ENCODE measurements around the gene LRRC26.
A peak's percentile ranks its signal among the peaks of the same experiment; 100 is the strongest.

The LRRC26 gene

GRCh38 chr9:137168904-137169856, 671 bp downstream of the LRRC26 start:
- no peak overlapping the region for H3K4me3 Mint-ChIP-seq
- H3K27me3 Mint-ChIP-seq: peaks cover 15% of the 10 kb centered on the region
- H3K9me3 Mint-ChIP-seq: no peaks in the 10 kb centered on the region
- H3K27ac Mint-ChIP-seq: no peak overlapping the region
- peaks cover 4% of the 10 kb centered on the region for H3K4me1 Mint-ChIP-seq (ENCODE audit: low read depth)
- H3K36me3 Mint-ChIP-seq (ENCODE audit: low read depth): no peaks in the 10 kb centered on the region

GRCh38 chr9:137168573-137168903, 1.3 kb downstream of the LRRC26 start:
- Mint-ChIP-seq H3K27ac (no peak overlapping the region), H3K4me1 (ENCODE audit: low read depth) (peaks cover 4% of the 10 kb centered on the region), H3K4me3 (peak overlapping the region; percentile 17), H3K36me3 (ENCODE audit: low read depth) (no peaks in the 10 kb centered on the region), H3K27me3 (peaks cover 16% of the 10 kb centered on the region), H3K9me3 (no peaks in the 10 kb centered on the region)

- Mint-ChIP-seq H3K27me3 (peaks cover 21% of the 10 kb centered on the region), H3K36me3 (ENCODE audit: low read depth) (no peaks in the 10 kb centered on the region), H3K4me3 (no peak overlapping the region)
Measured at GRCh38 chr9:137167747-137168572, 1.9 kb downstream of the LRRC26 start.

GRCh38 chr9:137167277-137167746, 2.5 kb downstream of the LRRC26 start:
- Mint-ChIP-seq H3K27me3 (peaks cover 21% of the 10 kb centered on the region), H3K4me1 (ENCODE audit: low read depth) (peaks cover 4% of the 10 kb centered on the region), H3K27ac (no peak overlapping the region), H3K4me3 (no peak overlapping the region), H3K9me3 (no peaks in the 10 kb centered on the region), H3K36me3 (ENCODE audit: low read depth) (no peaks in the 10 kb centered on the region)

More at GRCh38 chr9:137167747-137168572, 1.9 kb downstream of the LRRC26 start:
- no peak overlapping the region for H3K27ac Mint-ChIP-seq
- no peaks in the 10 kb centered on the region for H3K9me3 Mint-ChIP-seq
- H3K4me1 Mint-ChIP-seq (ENCODE audit: low read depth): peaks cover 4% of the 10 kb centered on the region

GRCh38 chr9:137166380-137167229, 3.2 kb downstream of the LRRC26 start:
- Mint-ChIP-seq H3K27me3 (peaks cover 24% of the 10 kb centered on the region), H3K9me3 (no peaks in the 10 kb centered on the region), H3K4me3 (no peak overlapping the region), H3K27ac (no peak overlapping the region), H3K36me3 (ENCODE audit: low read depth) (no peaks in the 10 kb centered on the region), H3K4me1 (ENCODE audit: low read depth) (peaks cover 4% of the 10 kb centered on the region)

- H3K27me3 Mint-ChIP-seq: peaks cover 22% of the 10 kb centered on the region
- no peaks in the 10 kb centered on the region for H3K36me3 Mint-ChIP-seq (ENCODE audit: low read depth)
- H3K9me3 Mint-ChIP-seq: no peaks in the 10 kb centered on the region
- H3K4me1 Mint-ChIP-seq (ENCODE audit: low read depth): peaks cover 4% of the 10 kb centered on the region
- H3K4me3 Mint-ChIP-seq: no peak overlapping the region
- H3K27ac Mint-ChIP-seq: no peak overlapping the region
Measured at GRCh38 chr9:137165250-137165836, 4.5 kb downstream of the LRRC26 start.

GRCh38 chr9:137164370-137165249, 5.2 kb downstream of the LRRC26 start:
- H3K4me1 Mint-ChIP-seq (ENCODE audit: low read depth): peaks cover 4% of the 10 kb centered on the region
- no peaks in the 10 kb centered on the region for H3K9me3 Mint-ChIP-seq
- H3K4me3 Mint-ChIP-seq: no peak overlapping the region
- H3K27ac Mint-ChIP-seq: no peak overlapping the region
- H3K36me3 Mint-ChIP-seq (ENCODE audit: low read depth): no peaks in the 10 kb centered on the region
- peaks cover 23% of the 10 kb centered on the region for H3K27me3 Mint-ChIP-seq

GRCh38 chr9:137163805-137164204, 6.0 kb downstream of the LRRC26 start:
- no peaks in the 10 kb centered on the region for H3K36me3 Mint-ChIP-seq (ENCODE audit: low read depth)
- no peak overlapping the region for H3K27ac Mint-ChIP-seq
- peaks cover 7% of the 10 kb centered on the region for H3K4me1 Mint-ChIP-seq (ENCODE audit: low read depth)
- H3K27me3 Mint-ChIP-seq: peaks cover 29% of the 10 kb centered on the region
- no peak overlapping the region for H3K4me3 Mint-ChIP-seq
- H3K9me3 Mint-ChIP-seq: no peaks in the 10 kb centered on the region

GRCh38 chr9:137163365-137163715, 6.5 kb downstream of the LRRC26 start:
- no peaks in the 10 kb centered on the region for H3K9me3 Mint-ChIP-seq
- no peaks in the 10 kb centered on the region for H3K36me3 Mint-ChIP-seq (ENCODE audit: low read depth)
- H3K27ac Mint-ChIP-seq: no peak overlapping the region
- H3K4me3 Mint-ChIP-seq: no peak overlapping the region
- H3K27me3 Mint-ChIP-seq: peaks cover 29% of the 10 kb centered on the region
- peaks cover 6% of the 10 kb centered on the region for H3K4me1 Mint-ChIP-seq (ENCODE audit: low read depth)

- Mint-ChIP-seq H3K4me3 (no peak overlapping the region), H3K36me3 (ENCODE audit: low read depth) (no peaks in the 10 kb centered on the region), H3K27ac (no peak overlapping the region), H3K4me1 (ENCODE audit: low read depth) (peaks cover 6% of the 10 kb centered on the region), H3K27me3 (peaks cover 35% of the 10 kb centered on the region), H3K9me3 (no peaks in the 10 kb centered on the region)
Measured at GRCh38 chr9:137162505-137163364, 7.1 kb downstream of the LRRC26 start.

GRCh38 chr9:137161558-137162486, 8.0 kb downstream of the LRRC26 start:
- peaks cover 35% of the 10 kb centered on the region for H3K27me3 Mint-ChIP-seq

More at GRCh38 chr9:137161558-137162486, 8.0 kb downstream of the LRRC26 start:
- Mint-ChIP-seq H3K36me3 (ENCODE audit: low read depth) (no peaks in the 10 kb centered on the region), H3K9me3 (no peaks in the 10 kb centered on the region), H3K27ac (no peak overlapping the region), H3K4me1 (ENCODE audit: low read depth) (peaks cover 12% of the 10 kb centered on the region), H3K4me3 (no peak overlapping the region)
